ENCODE measurements around the gene SH3RF3. TPM values are rescaled to one million over a fixed set of nuclear protein-coding genes. Genes with fewer than 3 reads are reported as not detected.

The SH3RF3 gene
- total and polyA plus RNA-seq, 2 of the 13 experiments (the other 11 are each of a cell fraction or from before 2014, with no cell fraction given) = 0.04 TPM; not detected in 1

GRCh38 chr2:109517118-109517889, 388.3 kb downstream of the SH3RF3 start (continued):
- TF ChIP-seq, protein P1, sequence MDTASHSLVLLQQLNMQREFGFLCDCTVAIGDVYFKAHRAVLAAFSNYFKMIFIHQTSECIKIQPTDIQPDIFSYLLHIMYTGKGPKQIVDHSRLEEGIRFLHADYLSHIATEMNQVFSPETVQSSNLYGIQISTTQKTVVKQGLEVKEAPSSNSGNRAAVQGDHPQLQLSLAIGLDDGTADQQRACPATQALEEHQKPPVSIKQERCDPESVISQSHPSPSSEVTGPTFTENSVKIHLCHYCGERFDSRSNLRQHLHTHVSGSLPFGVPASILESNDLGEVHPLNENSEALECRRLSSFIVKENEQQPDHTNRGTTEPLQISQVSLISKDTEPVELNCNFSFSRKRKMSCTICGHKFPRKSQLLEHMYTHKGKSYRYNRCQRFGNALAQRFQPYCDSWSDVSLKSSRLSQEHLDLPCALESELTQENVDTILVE (CRISPR knock-in tag; IDR thresholded peaks at IDR 0.05) = no peak
- TF ChIP-seq ZNF30 (CRISPR knock-in tag; IDR thresholded peaks at IDR 0.05) = no peak; the same call in 1 of the 2 replicates
- no peak for TF ChIP-seq THAP9 (CRISPR knock-in tag; IDR thresholded peaks at IDR 0.05; ENCODE audit: borderline replicate concordance)
- no peak for TF ChIP-seq ZNF235 (CRISPR knock-in tag; IDR thresholded peaks at IDR 0.05; ENCODE audit: borderline replicate concordance)
- TF ChIP-seq GLI4 (CRISPR knock-in tag; IDR thresholded peaks at IDR 0.05; ENCODE audit: borderline replicate concordance) = no peak
- no peak for TF ChIP-seq MTF2 (CRISPR knock-in tag; IDR thresholded peaks at IDR 0.05; ENCODE audit: borderline replicate concordance)
- no peak for TF ChIP-seq ZNF562 (CRISPR knock-in tag; IDR thresholded peaks at IDR 0.05; ENCODE audit: borderline replicate concordance)
- peak; percentile 51; the same call in 1 of the 2 replicates for TF ChIP-seq TFDP2 (CRISPR knock-in tag; IDR thresholded peaks at IDR 0.05)
- no peak for TF ChIP-seq PRPF4 (IDR thresholded peaks at IDR 0.05; ENCODE audit: low read depth, low read length, poor library complexity, severe bottlenecking)
- TF ChIP-seq, protein P2, sequence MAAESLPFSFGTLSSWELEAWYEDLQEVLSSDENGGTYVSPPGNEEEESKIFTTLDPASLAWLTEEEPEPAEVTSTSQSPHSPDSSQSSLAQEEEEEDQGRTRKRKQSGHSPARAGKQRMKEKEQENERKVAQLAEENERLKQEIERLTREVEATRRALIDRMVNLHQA (CRISPR knock-in tag; IDR thresholded peaks at IDR 0.05) = no peak
- TF ChIP-seq ZNF672 (CRISPR knock-in tag; IDR thresholded peaks at IDR 0.05) = no peak
- 0 out of 2 replicates have a peak, but pooled peaks have one; percentile 21 for TF ChIP-seq HOXD1 (CRISPR knock-in tag; IDR thresholded peaks at IDR 0.05)
- no peak; the same call in 1 of the 2 replicates for TF ChIP-seq TGIF2 (CRISPR knock-in tag; IDR thresholded peaks at IDR 0.05)
- TF ChIP-seq ZBTB7B (CRISPR knock-in tag; IDR thresholded peaks at IDR 0.05) = no peak; the same call in 1 of the 2 replicates
- no peak for TF ChIP-seq ARNT (IDR thresholded peaks at IDR 0.05)
- peak; percentile 16; the same call in 1 of the 2 replicates for TF ChIP-seq ZMYM4 (CRISPR knock-in tag; IDR thresholded peaks at IDR 0.05)
- peak; percentile 78 for TF ChIP-seq ZFP91 (CRISPR knock-in tag; IDR thresholded peaks at IDR 0.05; ENCODE audit: borderline replicate concordance)
- TF ChIP-seq ZNF781 (CRISPR knock-in tag; IDR thresholded peaks at IDR 0.05; ENCODE audit: borderline replicate concordance, not compliant biosample characterization) = no peak
- TF ChIP-seq TEAD2 (CRISPR knock-in tag; IDR thresholded peaks at IDR 0.05) = no peak
- no peak for TF ChIP-seq U2AF1 (optimal IDR thresholded peaks at IDR 0.05; ENCODE audit: low read depth, low read length)
- no peak for TF ChIP-seq CAMTA2 (CRISPR knock-in tag; IDR thresholded peaks at IDR 0.05; ENCODE audit: borderline replicate concordance)
- TF ChIP-seq HDAC6 (IDR thresholded peaks at IDR 0.05; ENCODE audit: low read depth, low read length) = no peak
- 0 out of 2 replicates have a peak, but pooled peaks have one; percentile 41 for TF ChIP-seq SRY (CRISPR knock-in tag; IDR thresholded peaks at IDR 0.05)
